GM19099 (cell line): ENCODE data around the gene CYP1A2.

Source experiments
- POLR2A ChIP-seq: IDR thresholded peaks from 3 replicates; pipeline ENCODE4 v1.6.1; 2011; ENCODE audit warnings: low read depth; ENCODE audit not compliant: insufficient read length; ENCODE audit errors: extremely low read depth

The CYP1A2 gene

GRCh38 chr15:74781431-74782258 lies 33.0 kb downstream of the CYP1A2 start, which contains the start of gene CSK:
Gene CSK, plus strand, starts transcription at chr15:74782080. Its CDS starts 16,218 bp downstream, at chr15:74798298.
- peak; percentile 82 for TF ChIP-seq POLR2A

GRCh38 chr15:74782259-74783071 lies 33.8 kb downstream of the CYP1A2 start:
- peak; percentile 65 for TF ChIP-seq POLR2A

- peak; percentile 38 for TF ChIP-seq POLR2A
Measured at GRCh38 chr15:74783072-74783807, 34.6 kb downstream of the CYP1A2 start.

- no peak for TF ChIP-seq POLR2A
Measured at GRCh38 chr15:74783808-74784175, 35.1 kb downstream of the CYP1A2 start.

GRCh38 chr15:74784426-74785193 lies 36.0 kb downstream of the CYP1A2 start:
- peak; percentile 44 for TF ChIP-seq POLR2A

GRCh38 chr15:74785194-74786032 lies 36.8 kb downstream of the CYP1A2 start:
- TF ChIP-seq POLR2A, result peak; percentile 47

- TF ChIP-seq POLR2A, result peak; percentile 43
Measured at GRCh38 chr15:74786551-74787165, 38.0 kb downstream of the CYP1A2 start.

GRCh38 chr15:74787251-74788041 lies 38.8 kb downstream of the CYP1A2 start:
- TF ChIP-seq POLR2A, result no peak

GRCh38 chr15:74788042-74788682 lies 39.5 kb downstream of the CYP1A2 start:
- TF ChIP-seq POLR2A, result peak; percentile 55

GRCh38 chr15:74788683-74789151 lies 40.1 kb downstream of the CYP1A2 start:
- peak; percentile 93 for TF ChIP-seq POLR2A

GRCh38 chr15:74789171-74789631 lies 40.6 kb downstream of the CYP1A2 start:
- TF ChIP-seq POLR2A, result peak; percentile 54

GRCh38 chr15:74789741-74790079 lies 41.1 kb downstream of the CYP1A2 start:
- TF ChIP-seq POLR2A, result no peak
